ENCODE measurements around the gene SCMH1. TPM values are rescaled to one million over a fixed set of nuclear protein-coding genes. Genes with fewer than 3 reads are reported as not detected.

SCMH1 gene
- total RNA-seq, 1 donor from 2014 or later: 18.4 TPM

DNA sequence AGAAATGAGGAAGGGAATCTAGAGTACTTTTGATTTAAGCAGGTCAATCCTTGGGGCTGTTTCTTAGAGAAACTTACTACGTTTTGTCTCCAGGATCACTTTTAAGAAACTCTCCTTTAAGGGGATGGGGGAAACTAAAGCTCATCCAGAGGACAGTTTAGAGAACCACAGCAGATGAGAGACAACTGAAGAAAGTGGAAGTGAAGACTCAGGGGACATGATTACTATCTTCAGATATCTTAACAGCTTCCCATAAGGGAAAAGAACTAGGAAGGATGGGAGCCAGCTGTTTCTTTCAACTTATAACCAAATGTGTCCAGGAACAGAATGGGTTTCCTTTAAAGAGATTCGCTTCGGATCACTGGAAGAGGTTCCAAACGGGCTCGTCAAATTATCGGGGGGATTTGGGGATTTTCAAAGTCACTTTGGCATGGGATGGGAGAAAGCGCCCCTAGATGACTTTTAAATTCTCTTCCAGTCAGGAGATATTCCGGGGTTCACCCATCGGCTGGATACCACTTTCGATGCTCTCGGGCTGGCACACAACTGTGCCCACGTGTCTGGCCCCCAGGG is 1.2 kb downstream of the SCMH1 start:
- no peaks in the 10 kb centered on the region for H3K9me3 ChIP-seq (ENCODE audit: insufficient read depth, low read depth, low read length)
- H3K79me2 ChIP-seq (ENCODE audit: insufficient read depth, low read length): peaks cover 30% of the 10 kb centered on the region
- H3K4me3 ChIP-seq (ENCODE audit: insufficient read depth, low read depth, low read length): peak overlapping the region; percentile 50
- peaks cover 32% of the 10 kb centered on the region for H3K4me1 Mint-ChIP-seq (ENCODE audit: low read depth, unreplicated experiment)
- H3K36me3 Mint-ChIP-seq (ENCODE audit: low read depth, unreplicated experiment): no peaks in the 10 kb centered on the region
- peak overlapping the region; percentile 91 for H3K4me3 Mint-ChIP-seq (ENCODE audit: unreplicated experiment)
- no peaks in the 10 kb centered on the region for H3K27me3 ChIP-seq (ENCODE audit: insufficient read depth, low read length)
- peaks cover 18% of the 10 kb centered on the region for H3K4me1 ChIP-seq (ENCODE audit: insufficient read depth, low read length)
- FAIRE-seq: no peak
- H4K20me1 ChIP-seq (ENCODE audit: insufficient read depth, low read length): peaks cover 34% of the 10 kb centered on the region
- TF ChIP-seq EZH2 (IDR thresholded peaks at IDR 0.05; ENCODE audit: insufficient read depth, low read length): no peak
- TF ChIP-seq, protein P1, sequence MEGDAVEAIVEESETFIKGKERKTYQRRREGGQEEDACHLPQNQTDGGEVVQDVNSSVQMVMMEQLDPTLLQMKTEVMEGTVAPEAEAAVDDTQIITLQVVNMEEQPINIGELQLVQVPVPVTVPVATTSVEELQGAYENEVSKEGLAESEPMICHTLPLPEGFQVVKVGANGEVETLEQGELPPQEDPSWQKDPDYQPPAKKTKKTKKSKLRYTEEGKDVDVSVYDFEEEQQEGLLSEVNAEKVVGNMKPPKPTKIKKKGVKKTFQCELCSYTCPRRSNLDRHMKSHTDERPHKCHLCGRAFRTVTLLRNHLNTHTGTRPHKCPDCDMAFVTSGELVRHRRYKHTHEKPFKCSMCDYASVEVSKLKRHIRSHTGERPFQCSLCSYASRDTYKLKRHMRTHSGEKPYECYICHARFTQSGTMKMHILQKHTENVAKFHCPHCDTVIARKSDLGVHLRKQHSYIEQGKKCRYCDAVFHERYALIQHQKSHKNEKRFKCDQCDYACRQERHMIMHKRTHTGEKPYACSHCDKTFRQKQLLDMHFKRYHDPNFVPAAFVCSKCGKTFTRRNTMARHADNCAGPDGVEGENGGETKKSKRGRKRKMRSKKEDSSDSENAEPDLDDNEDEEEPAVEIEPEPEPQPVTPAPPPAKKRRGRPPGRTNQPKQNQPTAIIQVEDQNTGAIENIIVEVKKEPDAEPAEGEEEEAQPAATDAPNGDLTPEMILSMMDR (IDR thresholded peaks at IDR 0.05; ENCODE audit: insufficient read depth, low read depth, low read length): no peak
- no peak overlapping the region for H3K27ac ChIP-seq (ENCODE audit: low read depth, low read length)
- H3K27ac Mint-ChIP-seq (ENCODE audit: unreplicated experiment): peak overlapping the region; percentile 88
- H3K27me3 Mint-ChIP-seq (ENCODE audit: low read depth, unreplicated experiment): no peaks in the 10 kb centered on the region
- no peaks in the 10 kb centered on the region for H3K36me3 ChIP-seq (ENCODE audit: insufficient read depth, low read length)
- DNase-seq (ENCODE audit: low read depth): peak; percentile 5
- H3K9ac ChIP-seq (ENCODE audit: low read length): peak overlapping the region; percentile 81
- H3K9me3 Mint-ChIP-seq (ENCODE audit: unreplicated experiment): no peaks in the 10 kb centered on the region
- H3K4me2 ChIP-seq (ENCODE audit: low read length): peak overlapping the region; percentile 83
- peak overlapping the region; percentile 55 for H2AFZ ChIP-seq (ENCODE audit: low read depth, low read length)

DNA sequence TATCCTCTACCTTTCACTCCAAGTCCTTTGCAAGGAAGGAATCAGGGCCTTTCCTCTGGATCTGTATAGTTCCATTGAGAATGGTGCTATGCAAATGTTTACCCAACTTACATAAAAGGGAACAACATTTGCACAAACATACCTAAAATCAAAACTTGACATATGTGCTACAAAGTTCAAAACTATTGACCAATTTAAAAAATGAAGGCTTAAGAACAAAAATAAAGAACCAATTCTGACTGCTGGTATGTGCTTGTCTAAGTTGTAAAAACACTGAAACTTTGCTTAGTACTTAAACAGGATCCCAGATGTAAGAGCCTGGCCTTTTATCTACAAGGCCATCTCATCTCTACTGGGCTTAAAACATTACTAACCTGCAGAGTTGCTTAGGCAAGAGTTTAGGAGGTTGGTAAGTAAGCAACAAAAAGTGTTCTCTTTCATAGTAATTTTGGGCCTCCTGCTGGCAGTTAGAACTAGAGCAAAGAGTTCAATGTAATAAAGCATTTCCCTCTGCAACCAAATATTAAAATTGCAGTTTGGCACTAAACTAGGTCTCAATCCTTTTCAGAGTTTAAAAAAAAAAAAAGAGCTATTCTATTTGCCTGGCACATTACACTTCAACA is 2.0 kb downstream of the SCMH1 start:
- Histone ChIP-seq H3K9ac (ENCODE audit: low read length) (no peak overlapping the region), H3K27ac (ENCODE audit: low read depth, low read length) (no peak overlapping the region), H3K36me3 (ENCODE audit: insufficient read depth, low read length) (no peaks in the 10 kb centered on the region), H3K4me2 (ENCODE audit: low read length) (peak overlapping the region; percentile 83), H2AFZ (ENCODE audit: low read depth, low read length) (no peak overlapping the region), H4K20me1 (ENCODE audit: insufficient read depth, low read length) (peaks cover 34% of the 10 kb centered on the region), H3K4me3 (ENCODE audit: insufficient read depth, low read depth, low read length) (no peak overlapping the region), H3K79me2 (ENCODE audit: insufficient read depth, low read length) (peaks cover 33% of the 10 kb centered on the region), H3K9me3 (ENCODE audit: insufficient read depth, low read depth, low read length) (no peaks in the 10 kb centered on the region), H3K4me1 (ENCODE audit: insufficient read depth, low read length) (peaks cover 12% of the 10 kb centered on the region), H3K27me3 (ENCODE audit: insufficient read depth, low read length) (no peaks in the 10 kb centered on the region)
- Mint-ChIP-seq H3K4me3 (ENCODE audit: unreplicated experiment) (peak overlapping the region; percentile 91), H3K27me3 (ENCODE audit: low read depth, unreplicated experiment) (no peaks in the 10 kb centered on the region), H3K36me3 (ENCODE audit: low read depth, unreplicated experiment) (no peaks in the 10 kb centered on the region), H3K9me3 (ENCODE audit: unreplicated experiment) (no peaks in the 10 kb centered on the region), H3K27ac (ENCODE audit: unreplicated experiment) (no peak overlapping the region), H3K4me1 (ENCODE audit: low read depth, unreplicated experiment) (peaks cover 24% of the 10 kb centered on the region)
- no peak for TF ChIP-seq EZH2 (IDR thresholded peaks at IDR 0.05; ENCODE audit: insufficient read depth, low read length)
- TF ChIP-seq, protein P1 (IDR thresholded peaks at IDR 0.05; ENCODE audit: insufficient read depth, low read depth, low read length): peak; percentile 4
- no peak for FAIRE-seq
- DNase-seq (ENCODE audit: low read depth): peak; percentile 53
